Measurements from ENCODE around the gene SRXN1. TPM values are rescaled to one million over a fixed set of nuclear protein-coding genes. Genes with fewer than 3 reads are reported as not detected.

The SRXN1 gene
- total and polyA plus RNA-seq, 2 donors from 2014 or later, result 17.4 to 51.1 TPM

DNA sequence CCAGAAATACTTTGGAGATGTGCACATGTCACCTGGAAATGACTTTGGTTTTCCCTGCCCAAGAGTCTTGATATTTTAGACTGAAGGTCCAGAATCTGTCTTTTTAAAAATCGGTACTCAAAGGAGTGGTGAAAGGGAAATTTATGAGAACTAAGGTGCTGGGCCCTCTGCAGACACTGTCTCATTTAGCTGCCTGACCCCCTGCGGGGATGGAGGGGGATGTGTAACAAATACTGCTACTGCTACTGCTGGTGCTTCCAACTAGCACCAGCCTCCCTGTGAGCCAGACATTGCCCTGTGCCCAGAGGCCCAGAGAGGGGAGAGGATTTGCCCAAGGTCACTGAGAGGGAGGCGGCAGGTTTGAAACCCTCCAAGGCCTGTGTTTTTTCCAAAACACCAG is 15.6 kb upstream of the SRXN1 start:
- peaks cover 0 to 1% (median 0%) of the 10 kb centered on the region in 3 donors for H3K4me1 ChIP-seq (ENCODE audit: control insufficient read depth in 2 of 3, insufficient read depth in 2 of 3, low read depth in 1 of 3, low read length in 3 of 3)
- no peaks in the 10 kb centered on the region for H3K9me3 ChIP-seq (ENCODE audit: control insufficient read depth in 2 of 3, insufficient read depth in 1 of 3, low read length in 3 of 3)
- no peak for FAIRE-seq
- no peak for TF ChIP-seq CTCF (IDR thresholded peaks at IDR 0.05; ENCODE audit: borderline replicate concordance, extremely low read depth, insufficient read depth)
- no peaks in the 10 kb centered on the region for H3K36me3 ChIP-seq (ENCODE audit: control insufficient read depth in 2 of 3, insufficient read depth in 3 of 3, low read length in 3 of 3)
- intact Hi-C loops (cut with DNase I), result no loop called here
- no peak overlapping the region for H3K9ac ChIP-seq (ENCODE audit: low read length in 3 of 3)
- peaks cover 8% of the 10 kb centered on the region for H3K27me3 ChIP-seq (ENCODE audit: control insufficient read depth, insufficient read depth, low read length)
- no peak overlapping the region for H3K27ac ChIP-seq (ENCODE audit: low read depth in 2 of 2, low read length in 2 of 2)
- DNase-seq, result no peak
- no peak overlapping the region for H3K4me3 ChIP-seq (ENCODE audit: low read length in 3 of 3)

- intact Hi-C loops (cut with DNase I), result no loop called here
- Histone ChIP-seq H3K36me3 (ENCODE audit: control insufficient read depth in 2 of 3, insufficient read depth in 3 of 3, low read length in 3 of 3) (no peaks in the 10 kb centered on the region), H3K9me3 (ENCODE audit: control insufficient read depth in 2 of 3, insufficient read depth in 1 of 3, low read length in 3 of 3) (no peaks in the 10 kb centered on the region), H3K4me1 (ENCODE audit: control insufficient read depth in 2 of 3, insufficient read depth in 2 of 3, low read depth in 1 of 3, low read length in 3 of 3) (peaks cover 0 to 2% (median 0%) of the 10 kb centered on the region in 3 donors), H3K9ac (ENCODE audit: low read length in 3 of 3) (no peak overlapping the region), H3K27me3 (ENCODE audit: control insufficient read depth, insufficient read depth, low read length) (peaks cover 11% of the 10 kb centered on the region), H3K27ac (ENCODE audit: low read depth in 2 of 2, low read length in 2 of 2) (no peak overlapping the region), H3K4me3 (ENCODE audit: low read length in 3 of 3) (no peak overlapping the region)
- DNase-seq (peak in 1 of 5 donors; percentile 1), FAIRE-seq (no peak)
- TF ChIP-seq CTCF (IDR thresholded peaks at IDR 0.05; ENCODE audit: borderline replicate concordance, extremely low read depth, insufficient read depth), result no peak
Measured at GRCh38 chr20:668050-668449, 15.1 kb upstream of the SRXN1 start.

GRCh38 chr20:667351-668034 is 14.5 kb upstream of the SRXN1 start:
- H3K27ac ChIP-seq (ENCODE audit: low read depth in 2 of 2, low read length in 2 of 2), result no peak overlapping the region
- peak in 1 of 5 donors; percentile 64 for DNase-seq
- no peaks in the 10 kb centered on the region for H3K36me3 ChIP-seq (ENCODE audit: control insufficient read depth in 2 of 3, insufficient read depth in 3 of 3, low read length in 3 of 3)
- no peak overlapping the region for H3K4me3 ChIP-seq (ENCODE audit: low read length in 3 of 3)
- TF ChIP-seq CTCF (IDR thresholded peaks at IDR 0.05; ENCODE audit: borderline replicate concordance, extremely low read depth, insufficient read depth), result peak; percentile 71
- H3K27me3 ChIP-seq (ENCODE audit: control insufficient read depth, insufficient read depth, low read length), result peaks cover 16% of the 10 kb centered on the region
- peaks cover 0 to 2% (median 0%) of the 10 kb centered on the region in 3 donors for H3K4me1 ChIP-seq (ENCODE audit: control insufficient read depth in 2 of 3, insufficient read depth in 2 of 3, low read depth in 1 of 3, low read length in 3 of 3)
- intact Hi-C loops (cut with DNase I), result no loop called here
- FAIRE-seq, result no peak
- H3K9me3 ChIP-seq (ENCODE audit: control insufficient read depth in 2 of 3, insufficient read depth in 1 of 3, low read length in 3 of 3), result no peaks in the 10 kb centered on the region
- H3K9ac ChIP-seq (ENCODE audit: low read length in 3 of 3), result no peak overlapping the region
